Measurements from ENCODE around the gene RIMS4.

- no peak for TF ChIP-seq CTCF (IDR thresholded peaks at IDR 0.05)
- TF ChIP-seq POLR2A (IDR thresholded peaks at IDR 0.05) = no peak
Measured at GRCh38 chr20:44819936-44820335, 9.6 kb upstream of the RIMS4 start.
